HG02884 (cell line): ENCODE measurements around the gene PPP2R5C.
"Not testable (repeated sequence)": the region's sequence is repeated elsewhere in the genome, so short reads cannot be mapped to it uniquely, and the experiment has no call there.

Experiments
- ATAC-seq: cut with Tn5 transposase; IDR thresholded peaks from one replicate; pipeline ENCODE4 v1.9.1; 2021; ENCODE audit warnings: mild to moderate bottlenecking, moderate library complexity; ENCODE audit not compliant: unreplicated experiment

The PPP2R5C gene

DNA sequence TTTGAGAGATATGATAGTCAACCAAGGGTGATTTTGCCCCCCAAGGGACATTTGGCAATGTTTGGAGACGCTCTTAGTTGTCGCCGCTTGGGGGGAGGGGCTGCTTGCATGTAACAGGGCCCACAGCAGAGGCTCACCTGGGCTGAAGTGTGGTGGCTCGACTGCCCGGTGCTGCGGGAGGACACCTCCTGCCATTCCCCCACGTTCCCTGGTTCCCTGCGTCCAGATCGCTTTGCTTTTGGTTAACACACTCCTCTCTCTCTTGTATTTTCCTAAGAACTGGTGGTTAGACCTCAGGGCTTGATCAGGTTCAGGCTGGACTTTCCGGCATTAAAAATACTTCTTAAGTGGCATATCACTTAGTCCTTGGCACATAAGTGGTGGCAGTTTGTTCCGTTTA is 18.9 kb downstream of the PPP2R5C start:
- ATAC-seq, result no peak

DNA sequence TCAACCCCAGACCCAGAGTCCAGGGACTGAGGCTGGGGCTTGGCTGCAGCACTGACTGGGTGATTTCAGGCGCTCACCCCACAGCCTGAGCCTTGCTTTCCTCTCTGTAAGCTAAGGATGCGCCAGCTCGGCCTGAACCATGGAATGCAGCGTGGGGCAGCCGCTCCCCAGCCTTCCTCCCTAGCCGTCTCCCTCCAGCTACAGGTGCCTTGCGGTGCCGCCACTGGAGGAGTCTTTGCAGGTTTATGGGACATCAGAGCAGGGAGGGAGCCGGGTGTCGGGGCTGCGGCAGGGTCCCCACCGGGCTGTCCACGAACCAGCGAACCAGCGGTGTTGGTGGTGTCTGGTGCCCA is 19.4 kb downstream of the PPP2R5C start:
- ATAC-seq, result no peak

DNA sequence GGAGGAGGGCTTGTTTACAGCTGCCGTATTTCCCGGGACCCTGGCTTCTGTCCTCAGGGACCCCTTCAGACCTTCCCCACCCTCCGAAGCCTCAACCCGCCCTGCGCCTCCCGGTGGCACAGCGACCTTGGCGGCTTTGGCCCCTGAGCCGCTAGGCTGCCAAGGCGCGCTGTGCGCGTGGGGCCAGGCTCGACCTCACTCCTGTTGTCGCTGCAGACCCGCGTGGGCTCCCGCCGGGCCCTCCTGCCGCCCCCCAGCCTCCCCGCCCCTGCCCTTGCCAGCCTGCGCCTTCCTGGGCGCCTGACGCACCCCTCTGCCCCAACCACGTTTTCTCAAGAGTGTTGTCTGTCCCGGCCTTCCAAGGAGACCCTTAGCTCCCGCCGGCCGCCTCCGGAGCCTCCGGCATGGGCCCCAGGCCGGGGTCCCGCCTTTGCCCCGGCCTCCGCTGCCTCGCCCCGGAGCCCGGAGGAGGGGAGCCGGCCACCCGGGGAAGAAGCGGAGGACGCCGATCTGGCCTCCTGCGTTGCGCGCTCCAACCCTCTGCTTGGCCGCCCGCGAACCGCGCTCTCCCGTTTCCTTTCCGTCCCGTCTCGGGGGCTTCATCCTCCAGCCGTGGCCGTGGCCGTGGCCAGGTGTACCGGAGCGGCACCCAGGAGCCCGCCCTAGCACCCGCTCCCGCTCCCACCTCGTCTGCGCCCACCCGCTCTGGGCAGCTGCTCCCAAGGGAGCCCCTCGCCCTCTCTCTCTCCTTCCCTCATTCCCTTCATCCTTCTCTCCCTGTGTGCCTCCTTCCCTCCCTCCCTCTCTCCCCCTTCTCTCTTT is 19.9 kb downstream of the PPP2R5C start:
- ATAC-seq, result no peak

DNA sequence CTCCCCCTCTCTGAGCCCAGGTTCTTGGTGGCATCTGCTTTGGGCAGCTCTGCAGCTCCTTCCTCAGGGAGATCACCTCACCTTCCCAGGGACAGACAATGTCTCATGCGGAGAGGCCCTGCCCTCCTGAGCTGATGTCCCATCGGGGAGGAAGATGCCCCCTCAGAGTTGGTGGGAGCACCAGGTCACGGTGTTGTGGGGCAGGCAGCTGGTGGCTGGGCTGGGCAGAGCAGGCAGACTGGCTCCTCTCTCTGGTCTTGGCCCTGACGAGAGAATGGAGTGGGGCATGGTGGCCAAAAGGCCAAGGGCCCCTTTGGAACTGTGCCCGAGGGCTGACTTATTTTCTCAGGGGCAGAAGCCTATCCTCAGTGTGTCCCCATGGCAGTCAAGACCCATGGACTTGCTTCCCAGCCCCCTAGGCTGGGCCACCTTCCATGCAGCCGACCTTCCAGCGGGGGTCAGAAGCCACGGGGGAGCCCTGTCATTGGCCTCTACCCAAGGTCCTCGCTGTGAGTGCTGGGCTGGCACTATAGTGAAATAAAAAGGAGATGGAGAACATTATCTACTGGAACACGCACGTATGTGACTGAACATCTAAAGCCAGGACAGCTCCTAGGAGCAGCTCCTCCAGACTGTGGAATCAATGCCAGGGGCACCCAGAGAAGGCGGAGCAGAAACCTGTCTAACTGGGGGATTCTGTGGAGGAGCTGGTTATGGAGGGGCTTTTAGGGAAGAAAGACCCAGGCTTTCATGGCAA is 21.9 kb downstream of the PPP2R5C start:
- no peak for ATAC-seq

DNA sequence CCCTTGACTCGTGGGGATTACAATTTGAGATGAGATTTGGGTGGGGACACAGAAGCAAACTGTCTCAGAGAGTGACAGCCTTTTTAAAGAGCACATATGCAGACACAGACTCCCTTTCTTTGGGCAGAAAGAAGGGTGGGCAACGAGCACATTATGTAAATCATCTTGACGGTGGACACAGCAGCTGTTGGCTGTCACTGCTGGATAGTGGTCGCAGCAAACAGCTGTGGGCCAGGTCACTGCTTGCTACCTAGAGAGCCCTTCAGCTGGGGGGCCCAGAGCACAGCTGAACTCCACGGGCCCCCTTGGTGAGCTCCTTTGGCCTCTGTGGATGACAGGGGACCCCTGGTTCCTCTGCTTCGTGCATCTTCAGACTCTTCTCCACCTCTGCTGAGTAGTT is 23.1 kb downstream of the PPP2R5C start:
- ATAC-seq, result no peak

DNA sequence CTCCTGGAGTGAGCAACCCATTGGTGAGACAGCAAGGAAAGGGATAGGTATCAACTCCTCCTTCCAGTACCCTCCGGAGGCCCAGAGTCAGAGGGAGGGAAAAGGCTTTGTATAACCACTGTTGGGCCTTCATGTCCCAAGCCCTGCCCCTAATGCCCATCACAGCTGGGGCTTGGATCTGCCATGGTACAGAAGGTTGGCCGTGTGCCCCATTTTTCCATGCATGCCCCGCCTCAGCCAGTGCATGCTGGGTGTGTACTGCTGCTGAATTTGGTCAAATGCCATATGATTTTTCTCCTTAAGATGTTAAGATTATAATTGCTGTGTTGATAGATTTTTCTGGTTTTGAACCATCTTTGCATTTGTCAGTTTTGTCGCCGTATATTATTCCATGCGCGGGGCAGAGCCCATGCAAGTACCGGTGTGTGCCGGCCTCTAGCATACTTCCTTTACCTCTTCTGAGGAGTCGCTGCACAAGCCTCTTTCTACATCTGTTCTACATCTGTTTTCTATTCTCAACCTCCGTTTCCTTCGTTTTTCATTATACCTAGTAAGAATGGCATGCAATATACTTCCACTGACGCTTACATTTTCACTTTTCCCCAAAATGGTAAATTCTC is 26.6 kb downstream of the PPP2R5C start:
- ATAC-seq, result no peak

DNA sequence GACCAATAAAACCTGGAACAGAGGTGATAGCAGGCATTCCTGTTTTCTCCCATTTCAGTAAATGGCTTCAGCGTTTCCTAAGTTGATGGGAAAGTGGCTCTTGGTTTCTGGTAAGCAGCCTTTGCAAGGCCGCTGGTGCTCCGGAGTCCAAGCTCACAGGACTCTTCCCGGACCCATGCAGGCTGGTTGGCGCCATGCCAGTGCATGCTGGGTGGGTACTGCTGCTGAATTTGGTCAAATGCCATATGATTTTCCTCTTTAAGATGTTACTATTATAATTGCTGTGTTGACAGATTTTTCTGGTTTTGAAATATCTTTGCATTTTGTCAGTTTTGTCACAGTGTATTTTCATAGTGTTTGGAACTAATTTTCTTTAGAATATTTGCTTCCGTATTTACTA is 27.7 kb downstream of the PPP2R5C start:
- no peak for ATAC-seq

DNA sequence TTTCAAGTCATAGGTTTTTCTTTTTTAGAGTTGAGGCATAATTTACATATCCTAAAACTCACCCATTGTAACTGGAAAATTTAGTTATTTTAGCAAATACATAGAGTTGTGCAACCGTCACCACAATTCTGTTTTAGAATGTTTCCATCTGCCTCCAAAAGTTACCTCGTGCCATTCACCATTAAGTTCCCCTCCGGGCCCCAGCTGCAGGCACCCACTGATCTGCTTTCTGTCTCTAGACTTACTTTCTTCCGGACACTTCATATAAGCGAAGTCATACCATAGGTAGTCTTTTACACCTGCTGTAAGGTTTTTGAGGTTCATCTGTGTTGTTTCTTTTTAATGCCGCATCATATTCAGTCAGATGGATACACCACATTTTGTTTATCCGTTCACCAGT is 28.7 kb downstream of the PPP2R5C start:
- no peak for ATAC-seq

DNA sequence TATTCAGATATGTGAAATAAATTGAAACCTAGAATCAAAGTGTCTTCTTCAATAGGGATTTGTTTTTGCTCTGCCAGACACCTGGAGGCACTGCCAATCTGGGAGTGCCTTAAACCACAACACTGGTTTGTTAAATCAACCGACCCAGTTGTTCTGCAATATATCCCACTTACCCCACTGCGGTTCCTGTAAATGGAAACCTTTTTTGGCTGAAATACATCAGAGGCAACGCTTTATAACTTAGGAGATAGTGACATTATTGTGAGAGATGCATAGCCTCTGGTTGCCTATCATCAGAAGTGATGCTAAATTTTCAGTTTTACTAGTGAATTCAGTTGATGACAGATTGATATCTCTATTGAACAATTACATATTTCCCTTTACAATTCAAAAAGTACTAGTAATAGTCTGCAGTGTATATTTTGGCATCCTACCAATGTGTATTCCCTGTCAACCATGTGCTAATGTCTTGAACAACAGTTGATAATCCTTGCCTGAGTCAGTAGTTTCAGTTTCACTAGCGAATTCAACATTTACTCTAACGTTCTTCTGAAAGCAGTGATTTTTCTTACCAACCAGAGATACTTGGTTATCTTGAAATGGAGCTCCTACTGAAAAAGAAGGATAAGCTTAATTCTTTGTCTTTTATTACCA is 30.5 kb downstream of the PPP2R5C start:
- ATAC-seq, result no peak

DNA sequence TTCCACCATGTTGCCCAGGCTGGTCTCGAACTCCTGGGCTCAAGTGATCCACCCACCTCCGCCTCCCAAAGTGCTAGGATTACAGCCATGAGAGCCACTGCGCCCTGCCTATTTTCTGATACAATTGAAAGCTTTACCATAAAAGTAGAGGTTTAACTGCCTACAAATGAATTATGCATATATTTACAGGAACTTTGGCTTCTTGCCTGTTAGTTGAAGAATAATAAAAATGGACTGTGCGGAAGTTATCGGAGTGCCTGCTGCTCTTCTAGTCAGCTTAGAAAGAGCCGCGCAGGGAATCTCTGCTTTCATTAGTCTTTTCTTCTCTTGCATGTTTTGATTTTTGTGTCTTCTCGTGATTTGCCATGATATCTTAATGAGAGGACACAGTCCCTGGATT is 34.5 kb downstream of the PPP2R5C start:
- ATAC-seq, result no peak

DNA sequence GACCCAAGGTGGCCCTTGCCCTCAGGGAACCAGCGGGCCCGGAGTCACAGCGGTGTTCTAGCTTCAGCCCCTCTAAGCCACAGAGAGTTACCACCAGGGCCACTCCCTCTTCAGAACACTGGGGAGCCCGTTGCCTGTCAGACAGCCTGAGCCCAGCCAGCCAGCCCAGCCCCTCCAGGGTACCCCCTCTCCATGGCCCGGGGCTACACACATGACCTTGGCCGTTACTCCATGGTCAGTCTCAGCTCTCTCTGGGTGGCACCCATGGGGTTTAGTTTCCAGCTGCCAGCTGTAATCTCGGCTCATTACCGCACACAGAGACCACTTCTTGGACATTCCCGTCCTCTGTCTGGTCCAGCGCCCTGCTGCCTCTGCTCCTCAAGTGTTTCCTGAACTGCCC is 35.0 kb downstream of the PPP2R5C start:
- no peak for ATAC-seq

DNA sequence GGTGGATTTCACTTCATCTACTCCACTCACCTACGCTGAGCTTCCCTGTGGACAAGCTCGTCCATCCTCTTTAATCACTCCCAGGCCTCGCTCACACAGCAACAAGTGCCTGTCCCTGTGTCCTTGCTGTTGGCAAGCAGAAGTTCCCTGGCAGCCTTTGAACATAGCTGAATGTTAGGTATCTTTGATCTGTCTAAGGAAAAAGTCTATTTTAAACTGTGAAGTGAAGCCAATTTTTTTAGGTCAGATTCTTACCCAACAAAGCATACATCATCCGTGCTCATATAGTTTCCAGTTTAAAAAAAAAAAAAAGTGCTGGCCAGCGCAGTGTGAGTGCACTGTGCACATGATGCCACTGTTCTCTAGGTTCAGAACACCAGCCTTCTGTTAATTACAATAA is 36.3 kb downstream of the PPP2R5C start:
- ATAC-seq, result no peak

DNA sequence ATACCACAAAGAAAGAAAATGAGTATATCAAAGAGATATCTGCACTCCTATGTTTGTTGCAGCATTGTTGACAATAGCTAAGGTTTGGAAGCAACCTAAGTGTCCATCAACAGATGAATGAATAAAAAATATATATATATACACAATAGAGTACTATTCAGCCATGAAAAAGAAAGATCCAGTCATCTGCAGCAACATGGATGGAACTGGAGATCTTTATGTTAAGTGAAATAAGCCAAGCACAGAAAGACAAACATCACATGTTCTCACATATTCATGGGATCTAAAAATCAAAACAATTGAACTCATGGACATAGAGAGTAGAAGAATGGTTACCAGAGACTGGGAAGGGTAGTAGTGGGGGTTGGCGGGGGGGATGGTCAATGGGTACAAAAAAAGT is 42.9 kb downstream of the PPP2R5C start:
- ATAC-seq, result not testable (repeated sequence)

DNA sequence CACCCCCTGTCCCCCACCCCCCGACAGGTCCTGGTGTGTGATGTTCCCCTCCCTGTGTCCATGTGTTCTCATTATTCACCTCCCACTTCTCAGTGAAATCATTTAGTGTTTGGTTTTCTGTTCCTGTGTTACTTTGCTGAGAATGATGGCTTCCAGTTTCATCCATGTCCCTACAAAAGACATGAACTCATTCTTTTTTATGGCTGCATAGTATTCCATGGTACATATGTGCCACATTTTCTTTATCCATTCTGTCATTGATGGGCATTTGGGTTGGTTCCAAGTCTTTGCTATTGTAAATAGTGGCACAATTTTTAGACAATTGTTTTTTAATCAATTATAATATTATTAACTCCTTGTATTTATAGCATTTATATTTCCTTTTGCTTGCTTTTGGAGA is 44.7 kb downstream of the PPP2R5C start:
- ATAC-seq, result not testable (repeated sequence)

DNA sequence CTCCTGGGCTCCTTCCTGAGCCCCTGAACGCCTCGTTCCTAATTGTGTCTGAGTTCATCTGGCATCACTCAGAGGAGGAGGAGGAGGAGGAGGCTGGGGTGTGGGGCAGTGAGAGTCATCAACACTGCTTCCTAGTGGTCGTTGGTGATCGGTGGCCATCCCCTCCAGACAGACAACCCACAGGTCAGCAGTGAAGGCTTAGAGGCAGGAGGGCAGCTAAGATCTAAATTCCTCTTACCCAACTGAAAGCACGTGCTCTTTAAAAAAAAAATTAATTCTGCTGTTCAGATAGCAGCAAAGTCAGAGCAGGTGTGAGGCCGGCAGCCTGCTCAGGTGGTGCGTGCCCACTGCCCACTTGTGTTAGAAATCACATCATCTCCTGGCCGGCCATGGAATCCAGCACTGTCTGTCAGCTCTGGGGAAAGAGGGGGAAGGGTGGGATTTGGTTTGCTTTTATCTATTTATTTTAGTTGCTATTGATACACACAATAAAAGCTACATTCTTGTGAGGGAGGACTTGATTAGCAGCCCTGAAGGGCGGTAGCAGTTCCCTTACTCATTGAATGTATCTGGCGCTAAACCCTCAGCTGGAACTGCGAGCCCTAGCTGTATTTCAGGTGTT is 46.6 kb downstream of the PPP2R5C start:
- ATAC-seq, result no peak

DNA sequence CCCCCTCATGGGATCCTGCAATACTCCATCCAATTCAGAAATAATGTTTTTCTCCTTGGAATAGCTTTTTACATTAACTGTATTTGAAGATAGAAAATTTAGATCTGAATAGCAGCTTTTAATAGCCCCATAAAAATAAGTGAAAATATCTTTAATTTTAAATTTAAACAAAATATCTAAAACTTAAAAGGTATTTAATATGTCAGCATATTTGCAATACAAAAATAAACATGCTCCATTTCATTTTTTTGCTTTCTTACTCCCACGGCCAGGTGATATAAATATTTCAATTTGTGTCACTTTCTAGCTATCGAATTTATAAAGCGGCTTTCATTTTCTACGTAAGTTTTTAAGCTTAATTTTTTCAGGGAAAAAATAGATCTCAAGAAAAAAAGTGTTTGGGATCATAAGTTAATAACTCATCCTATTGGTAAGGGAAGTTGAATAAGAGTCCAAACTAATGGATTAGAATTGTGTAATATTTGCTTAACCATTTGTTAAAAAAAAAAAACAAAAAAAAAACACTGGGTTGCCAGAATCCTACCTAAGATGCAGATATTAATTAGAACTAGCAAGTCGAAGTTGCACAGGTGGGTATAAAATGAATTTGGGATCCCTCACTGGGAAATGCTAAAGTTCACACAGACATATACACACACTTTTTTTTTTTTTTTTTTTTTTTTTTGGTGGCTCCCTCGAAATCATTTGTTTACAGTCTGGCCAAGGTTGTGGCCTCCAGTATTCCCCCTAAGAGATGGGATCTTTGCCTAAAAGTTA is 47.6 kb downstream of the PPP2R5C start:
- ATAC-seq, result no peak

DNA sequence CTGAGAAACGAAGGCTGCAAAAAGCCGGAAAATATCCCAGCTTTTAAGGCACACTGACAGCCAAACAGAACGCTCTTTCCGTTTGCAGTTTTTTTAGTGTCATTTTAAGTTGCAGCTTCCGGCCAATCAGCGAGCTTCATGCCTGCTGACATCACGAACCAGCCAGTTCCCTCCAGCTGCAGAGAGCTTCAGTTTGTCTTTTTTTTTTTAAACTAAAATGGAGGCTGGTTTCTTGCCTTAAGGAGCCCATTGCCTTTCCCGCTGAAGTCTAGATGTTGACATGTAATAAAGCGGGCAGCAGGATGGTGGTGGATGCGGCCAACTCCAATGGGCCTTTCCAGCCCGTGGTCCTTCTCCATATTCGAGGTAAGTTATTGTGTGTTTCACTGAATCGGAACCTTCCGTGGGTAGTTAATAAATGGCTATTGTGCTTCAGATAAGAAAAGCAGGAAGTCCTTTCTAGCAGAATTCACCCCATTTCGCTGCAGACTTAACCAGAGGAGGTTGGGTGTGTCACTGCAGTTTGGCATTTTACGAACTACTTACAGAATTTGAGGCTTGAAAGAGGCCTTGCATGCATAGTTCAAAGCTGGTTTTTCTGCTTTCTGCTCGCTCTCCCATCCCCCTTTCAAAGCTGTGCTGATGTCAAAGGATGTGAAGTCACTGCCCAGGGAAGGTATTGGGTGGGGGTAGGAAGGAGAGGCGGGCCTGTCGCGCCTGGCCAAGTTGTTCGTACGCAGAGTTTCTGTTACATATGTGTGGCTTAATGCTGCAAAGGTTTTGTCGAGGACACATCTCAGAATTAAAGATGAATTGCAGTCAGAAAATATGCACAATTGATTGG is 48.4 kb downstream of the PPP2R5C start:
- ATAC-seq, result peak; percentile 89

DNA sequence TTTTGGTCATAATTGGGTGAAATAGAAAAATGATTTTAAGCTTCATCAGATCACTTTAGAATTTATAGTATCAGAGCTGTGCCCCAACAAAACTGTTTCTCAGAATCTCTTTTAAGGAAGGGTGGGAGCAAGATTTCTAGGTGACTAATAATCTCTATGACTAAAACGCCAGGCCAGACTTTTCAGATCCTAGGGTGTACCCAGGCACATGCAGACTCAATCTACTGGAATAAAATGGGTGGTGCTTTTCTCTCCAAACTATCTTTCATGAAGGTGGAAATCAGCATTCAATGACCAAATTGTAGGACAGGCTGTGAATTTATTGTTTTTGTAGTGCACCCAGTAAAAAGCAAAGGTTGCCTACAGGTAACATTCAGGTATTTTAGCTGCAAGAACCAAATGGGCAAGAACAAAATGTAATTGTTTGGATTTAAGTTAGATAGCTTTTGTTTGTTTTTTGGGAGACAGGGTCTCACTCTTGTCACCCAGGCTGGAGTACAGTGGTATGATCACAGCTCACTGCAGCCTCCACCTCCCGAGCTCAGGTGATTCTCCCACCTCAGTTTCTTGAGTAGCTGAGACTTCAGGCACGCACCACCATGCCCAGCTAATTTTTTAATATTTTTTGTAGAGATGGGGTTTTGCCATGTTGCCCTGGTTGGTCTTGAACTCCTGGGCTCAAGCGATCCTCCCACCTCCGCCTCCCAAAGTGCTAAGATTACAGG is 49.5 kb downstream of the PPP2R5C start:
- no peak for ATAC-seq

DNA sequence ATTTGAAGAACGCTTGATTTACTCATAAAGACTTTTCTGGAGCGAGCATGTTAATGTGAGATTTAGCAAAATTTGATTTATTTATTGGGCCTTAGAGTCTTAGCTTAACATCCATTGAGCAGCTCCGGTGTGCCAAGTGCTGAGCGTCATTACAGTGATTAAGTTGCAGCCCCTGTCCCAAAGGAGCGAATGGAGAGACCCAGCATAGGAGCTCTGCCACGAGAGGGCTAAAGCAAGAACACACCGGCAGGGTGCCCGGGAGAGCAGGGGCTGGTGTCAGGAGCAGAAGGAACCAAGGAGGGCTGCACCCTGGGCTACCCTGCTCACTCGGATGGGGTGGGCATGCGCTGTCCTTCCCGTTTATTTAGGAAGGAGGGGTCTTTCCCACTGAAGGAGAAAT is 50.6 kb downstream of the PPP2R5C start:
- ATAC-seq, result no peak
